ENCODE measurements around the gene PVR. TPM values are rescaled to one million over a fixed set of nuclear protein-coding genes. Genes with fewer than 3 reads are reported as not detected.
A peak's percentile ranks its signal among the peaks of the same experiment; 100 is the strongest.

Gene PVR
- total RNA-seq, 6 experiments from 2014 or later: 45.9 to 76.2 (median 54.3) TPM

DNA sequence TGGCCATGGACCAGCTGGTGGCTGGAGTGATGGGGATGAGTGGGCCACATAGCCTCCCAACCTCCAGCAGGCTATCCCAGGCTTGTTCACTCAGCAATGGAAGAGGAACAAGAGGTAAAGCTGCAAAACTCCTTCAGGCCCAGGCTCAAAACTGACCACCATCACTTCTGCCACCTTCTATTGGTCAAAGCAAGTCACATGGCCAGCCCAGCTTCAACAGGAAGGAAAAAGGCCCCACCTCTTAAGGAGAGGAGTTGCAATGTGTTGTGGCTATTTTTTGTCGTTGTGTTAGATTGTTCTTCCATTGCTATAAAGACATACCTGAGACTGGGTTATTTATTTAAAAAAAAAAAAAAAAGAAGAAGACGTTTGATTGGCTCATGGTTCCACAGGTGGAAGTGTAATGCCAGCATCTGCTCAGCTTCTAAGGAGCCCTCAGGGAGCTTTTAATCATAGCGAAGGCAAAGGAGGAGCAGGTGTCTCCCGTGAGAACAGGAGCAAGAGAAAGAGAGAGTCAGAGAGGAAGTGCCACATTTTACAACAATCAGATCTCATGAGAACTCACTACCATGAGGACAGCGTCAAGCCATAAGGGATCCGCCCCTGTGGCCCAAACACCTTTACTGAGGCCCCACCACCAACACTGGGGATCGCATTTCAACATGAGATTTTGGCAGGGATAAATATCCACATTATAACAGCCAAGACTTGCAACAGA lies 24.9 kb upstream of the PVR start:
- Mint-ChIP-seq H3K27me3 (ENCODE audit: insufficient read depth) (no peaks in the 10 kb centered on the region; the same call in none of the 2 replicates), H3K4me1 (ENCODE audit: low read depth) (peaks cover 10% of the 10 kb centered on the region), H3K36me3 (ENCODE audit: low read depth) (no peaks in the 10 kb centered on the region), H3K27ac (no peak overlapping the region), H3K4me3 (no peak overlapping the region), H3K9me3 (no peaks in the 10 kb centered on the region)
- no peak for DNase-seq
- TF ChIP-seq, protein P1, sequence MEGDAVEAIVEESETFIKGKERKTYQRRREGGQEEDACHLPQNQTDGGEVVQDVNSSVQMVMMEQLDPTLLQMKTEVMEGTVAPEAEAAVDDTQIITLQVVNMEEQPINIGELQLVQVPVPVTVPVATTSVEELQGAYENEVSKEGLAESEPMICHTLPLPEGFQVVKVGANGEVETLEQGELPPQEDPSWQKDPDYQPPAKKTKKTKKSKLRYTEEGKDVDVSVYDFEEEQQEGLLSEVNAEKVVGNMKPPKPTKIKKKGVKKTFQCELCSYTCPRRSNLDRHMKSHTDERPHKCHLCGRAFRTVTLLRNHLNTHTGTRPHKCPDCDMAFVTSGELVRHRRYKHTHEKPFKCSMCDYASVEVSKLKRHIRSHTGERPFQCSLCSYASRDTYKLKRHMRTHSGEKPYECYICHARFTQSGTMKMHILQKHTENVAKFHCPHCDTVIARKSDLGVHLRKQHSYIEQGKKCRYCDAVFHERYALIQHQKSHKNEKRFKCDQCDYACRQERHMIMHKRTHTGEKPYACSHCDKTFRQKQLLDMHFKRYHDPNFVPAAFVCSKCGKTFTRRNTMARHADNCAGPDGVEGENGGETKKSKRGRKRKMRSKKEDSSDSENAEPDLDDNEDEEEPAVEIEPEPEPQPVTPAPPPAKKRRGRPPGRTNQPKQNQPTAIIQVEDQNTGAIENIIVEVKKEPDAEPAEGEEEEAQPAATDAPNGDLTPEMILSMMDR (IDR thresholded peaks at IDR 0.05): no peak

DNA sequence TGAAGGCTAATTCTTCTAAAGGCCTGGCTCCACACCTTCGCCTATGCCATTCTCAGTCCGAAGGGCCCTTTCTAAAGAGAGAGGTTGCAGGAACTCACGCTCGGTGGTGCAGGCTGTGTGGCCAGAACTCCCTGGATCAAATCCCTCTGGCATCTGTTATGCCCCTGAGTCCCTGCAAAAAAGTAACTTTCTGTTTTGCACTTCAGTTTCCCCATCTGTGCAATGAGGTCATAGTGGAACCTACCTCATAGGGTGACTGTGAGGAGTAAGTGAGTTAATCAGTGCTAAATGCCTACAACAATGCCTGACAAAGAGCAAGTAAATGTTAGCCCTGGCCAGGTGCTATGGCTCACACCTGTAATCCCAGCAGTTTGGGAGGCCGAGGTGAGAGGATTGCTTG lies 23.0 kb upstream of the PVR start:
- no peak overlapping the region for H3K4me3 Mint-ChIP-seq
- no peak for DNase-seq
- H3K27ac Mint-ChIP-seq: no peak overlapping the region
- TF ChIP-seq, protein P1 (IDR thresholded peaks at IDR 0.05): no peak
- H3K27me3 Mint-ChIP-seq (ENCODE audit: insufficient read depth): no peaks in the 10 kb centered on the region; the same call in none of the 2 replicates
- H3K9me3 Mint-ChIP-seq: no peaks in the 10 kb centered on the region
- no peaks in the 10 kb centered on the region; the same call in 1 of the 2 replicates for H3K36me3 Mint-ChIP-seq (ENCODE audit: low read depth)
- H3K4me1 Mint-ChIP-seq (ENCODE audit: low read depth): peaks cover 15% of the 10 kb centered on the region

DNA sequence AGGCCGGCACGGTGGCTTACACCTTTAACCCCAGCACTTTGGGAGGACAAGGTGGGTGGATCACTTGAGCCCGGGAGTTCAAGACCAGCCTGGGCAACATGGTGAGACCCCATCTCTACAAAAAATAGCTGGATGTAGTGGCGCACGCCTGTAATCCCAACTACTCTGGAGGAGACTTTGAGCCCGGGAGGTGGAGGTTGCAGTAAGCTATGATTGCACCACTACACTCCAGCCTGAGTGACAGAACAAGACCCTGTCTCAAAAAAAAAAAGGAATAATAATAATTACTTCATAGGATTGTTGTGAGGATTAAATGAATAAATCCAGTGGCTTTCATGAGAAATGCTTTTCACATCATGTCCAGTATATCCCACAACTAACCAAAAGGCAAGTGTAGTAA lies 22.3 kb upstream of the PVR start:
- Mint-ChIP-seq H3K9me3 (0 out of 2 replicates have a peak, but pooled peaks cover 2% of the 10 kb centered on the region), H3K4me3 (no peak overlapping the region), H3K27ac (no peak overlapping the region), H3K4me1 (ENCODE audit: low read depth) (peaks cover 22% of the 10 kb centered on the region), H3K36me3 (ENCODE audit: low read depth) (peaks cover under 1% of the 10 kb centered on the region; the same call in 1 of the 2 replicates), H3K27me3 (ENCODE audit: insufficient read depth) (no peaks in the 10 kb centered on the region; the same call in none of the 2 replicates)
- TF ChIP-seq, protein P1 (IDR thresholded peaks at IDR 0.05): no peak
- DNase-seq: no peak

DNA sequence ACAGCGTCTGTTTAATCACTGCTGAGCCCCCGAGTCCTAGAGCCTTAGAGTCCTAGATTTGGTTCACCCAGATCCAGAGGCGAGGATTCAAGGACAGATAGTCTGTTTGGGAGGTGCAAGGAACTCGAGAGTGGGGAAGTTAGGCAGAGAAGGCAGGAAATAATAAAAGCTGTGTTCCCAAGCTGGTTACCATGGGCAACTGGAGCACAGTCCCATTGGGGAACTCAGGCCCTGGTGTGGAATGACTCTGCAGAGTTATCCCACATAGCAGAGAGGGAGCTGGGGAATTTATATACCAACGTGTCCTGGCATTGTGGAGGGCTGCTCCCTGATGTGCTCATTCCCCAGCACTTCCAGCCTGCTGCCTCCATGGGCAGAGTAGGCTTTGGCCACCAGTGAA lies 20.6 kb upstream of the PVR start:
- Mint-ChIP-seq H3K4me1 (ENCODE audit: low read depth) (peaks cover 35% of the 10 kb centered on the region), H3K27me3 (ENCODE audit: insufficient read depth) (peaks cover 2% of the 10 kb centered on the region), H3K27ac (peak overlapping the region; percentile 62), H3K4me3 (no peak overlapping the region), H3K36me3 (ENCODE audit: low read depth) (peaks cover 10% of the 10 kb centered on the region; the same call in 1 of the 2 replicates), H3K9me3 (0 out of 2 replicates have a peak, but pooled peaks cover 4% of the 10 kb centered on the region)
- DNase-seq: peak; percentile 63
- TF ChIP-seq, protein P1 (IDR thresholded peaks at IDR 0.05): no peak

DNA sequence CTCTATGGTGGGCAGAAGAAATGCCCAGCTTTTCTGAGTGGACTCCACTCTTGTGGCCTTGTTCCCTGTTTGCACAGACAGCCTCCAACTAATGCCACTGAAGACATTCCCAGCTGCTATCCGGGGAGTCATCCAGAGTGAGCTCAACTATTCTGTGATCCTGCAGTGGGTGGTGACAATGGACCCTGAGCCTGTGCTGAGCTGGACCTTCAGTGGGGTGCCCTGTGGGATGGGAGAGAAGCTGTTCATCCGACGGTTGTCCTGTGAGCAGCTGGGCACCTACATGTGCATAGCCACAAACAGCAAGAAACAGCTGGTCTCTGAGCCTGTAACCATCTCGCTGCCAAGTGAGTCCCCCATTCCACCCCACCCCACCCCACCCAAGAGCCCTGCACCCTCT lies 20.1 kb upstream of the PVR start:
- H3K4me1 Mint-ChIP-seq (ENCODE audit: low read depth): peaks cover 35% of the 10 kb centered on the region
- DNase-seq: no peak
- H3K36me3 Mint-ChIP-seq (ENCODE audit: low read depth): peaks cover 12% of the 10 kb centered on the region; the same call in 1 of the 2 replicates
- H3K9me3 Mint-ChIP-seq: 0 out of 2 replicates have a peak, but pooled peaks cover 4% of the 10 kb centered on the region
- H3K27ac Mint-ChIP-seq: no peak overlapping the region
- no peak overlapping the region for H3K4me3 Mint-ChIP-seq
- peaks cover 2% of the 10 kb centered on the region for H3K27me3 Mint-ChIP-seq (ENCODE audit: insufficient read depth)
- TF ChIP-seq, protein P1 (IDR thresholded peaks at IDR 0.05): no peak

All from HFFc6 (cell line).